Measurements from ENCODE around the gene MAGEA9.
"Not testable (repeated sequence)": the region's sequence is repeated elsewhere in the genome, so short reads cannot be mapped to it uniquely, and the experiment has no call there.

- TF ChIP-seq TAF1 (IDR thresholded peaks at IDR 0.05; ENCODE audit: low read depth, low read length); POLR2A (IDR thresholded peaks at IDR 0.05; ENCODE audit: low read depth, low read length); POLR2AphosphoS5 (IDR thresholded peaks at IDR 0.05; ENCODE audit: low read depth, low read length); PAX5 (IDR thresholded peaks at IDR 0.05; ENCODE audit: insufficient read depth, low read length, severe bottlenecking); POU2F2 (IDR thresholded peaks at IDR 0.05; ENCODE audit: low read depth, low read length): not testable (repeated sequence)
Measured at GRCh38 chrX:149836728-149837127, 55.0 kb downstream of the MAGEA9 start.

Measured in GM12891 (cell line).